Measurements from ENCODE around the gene TMEM145.
A peak's percentile ranks its signal among the peaks of the same experiment; 100 is the strongest.

Gene TMEM145

DNA sequence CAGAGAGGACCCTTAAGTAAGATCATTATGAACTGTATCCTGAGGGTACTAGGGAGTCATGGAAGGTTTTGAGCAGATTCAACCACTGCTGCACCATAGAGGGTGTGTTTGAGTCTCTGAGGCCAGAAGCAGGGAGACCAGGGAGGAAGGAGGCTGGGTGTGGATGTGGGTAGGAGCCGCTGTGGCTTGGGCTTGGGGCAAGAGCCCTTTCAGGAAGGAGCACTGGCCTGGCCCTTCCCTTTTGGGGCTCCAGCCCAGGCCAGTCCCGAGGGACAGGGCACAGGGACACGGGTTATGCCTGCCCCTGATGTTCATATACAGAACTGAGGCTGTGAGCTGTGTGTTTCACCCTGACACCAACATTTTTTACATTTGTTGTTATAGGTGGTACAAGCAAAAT, 36.8 kb upstream of the TMEM145 start:
- no peak overlapping the region for H3K4me3 ChIP-seq (ENCODE audit: low read length)
- DNase-seq (ENCODE audit: low read depth, low spot score) = no peak

GRCh38 chr19:42276821-42277220, 36.3 kb upstream of the TMEM145 start:
- no peak overlapping the region for H3K4me3 ChIP-seq (ENCODE audit: low read length)
- DNase-seq (ENCODE audit: low read depth, low spot score) = no peak

GRCh38 chr19:42277821-42278451, 35.2 kb upstream of the TMEM145 start:
- no peak for DNase-seq (ENCODE audit: low read depth, low spot score)
- no peak overlapping the region for H3K4me3 ChIP-seq (ENCODE audit: low read length)

DNA sequence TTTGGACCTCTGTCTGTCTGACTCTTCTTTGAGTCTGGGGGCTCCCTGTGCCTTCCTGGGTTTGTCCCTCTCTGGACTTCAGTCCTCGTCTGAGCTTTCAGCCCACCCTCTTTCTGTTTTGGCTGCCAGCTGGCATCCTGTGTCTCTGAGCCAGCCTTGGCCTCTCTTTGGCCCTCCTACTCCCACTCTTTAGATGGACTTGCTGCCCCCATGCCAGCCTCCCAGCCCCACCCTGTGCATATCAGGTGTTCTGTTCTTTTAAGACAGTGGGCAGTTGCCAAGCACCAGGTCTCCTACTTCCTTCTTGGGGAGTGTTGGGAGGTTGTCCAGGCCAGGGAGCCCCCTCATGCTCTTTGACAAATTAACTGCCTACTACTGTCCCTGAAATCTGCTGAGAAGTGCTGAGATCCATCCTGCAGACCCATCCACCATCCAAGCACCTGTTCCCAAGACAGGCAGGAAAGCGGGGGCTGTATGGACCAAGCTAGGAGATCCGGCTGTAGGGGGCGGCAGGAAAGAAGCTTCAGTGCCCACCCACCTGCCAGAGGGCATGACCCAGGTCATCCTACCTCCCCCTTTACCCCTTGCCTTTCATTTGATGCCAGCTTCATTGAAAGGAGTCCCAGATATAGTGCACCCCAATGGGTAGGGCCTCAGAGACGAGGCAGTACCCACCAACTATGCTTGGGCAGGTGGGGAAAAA, 34.5 kb upstream of the TMEM145 start:
- no peak overlapping the region for H3K4me3 ChIP-seq (ENCODE audit: low read length)
- DNase-seq (ENCODE audit: low read depth, low spot score) = no peak

DNA sequence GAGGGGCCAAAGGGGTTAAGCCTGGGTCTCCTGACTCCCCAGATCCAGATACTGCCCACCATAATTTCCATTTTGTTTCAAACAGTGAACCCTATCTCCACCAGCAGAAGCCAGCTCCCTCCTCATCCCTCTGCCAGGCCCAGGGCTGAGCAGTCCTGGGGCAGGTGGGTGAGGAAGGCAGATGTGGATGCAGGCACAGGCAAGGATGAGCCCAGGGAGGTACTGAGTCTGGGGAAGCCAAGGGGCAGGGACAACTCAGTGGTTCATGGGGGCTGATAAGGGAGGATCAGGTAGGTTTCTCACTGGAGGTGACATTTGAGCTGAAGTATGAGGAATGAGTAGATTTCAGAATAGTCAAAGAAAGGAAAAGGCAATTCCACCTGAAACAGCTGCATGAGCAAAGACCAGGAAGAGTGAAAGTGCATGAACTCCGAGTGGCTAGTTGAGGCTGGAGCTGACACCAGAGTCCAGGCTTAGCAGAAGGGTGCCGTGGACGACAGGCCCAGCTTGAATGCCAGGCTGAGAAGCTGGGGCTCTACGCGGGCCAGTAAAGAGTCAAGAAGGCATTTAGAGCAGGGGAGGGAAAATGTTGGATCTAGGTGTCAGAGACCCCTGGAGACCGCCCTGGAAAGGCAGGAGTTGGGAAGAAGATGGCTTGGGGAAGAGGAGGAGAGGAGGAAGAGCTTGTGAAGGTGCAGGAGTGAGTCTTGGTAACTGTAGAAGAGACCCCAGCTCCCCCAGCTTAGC, 33.8 kb upstream of the TMEM145 start:
- no peak for DNase-seq (ENCODE audit: low read depth, low spot score)
- peak overlapping the region; percentile 73 for H3K4me3 ChIP-seq (ENCODE audit: low read length)

GRCh38 chr19:42279902-42280814, 33.0 kb upstream of the TMEM145 start:
- H3K4me3 ChIP-seq (ENCODE audit: low read length) = peak overlapping the region; percentile 73
- peak; percentile 92 for DNase-seq (ENCODE audit: low read depth, low spot score)

DNA sequence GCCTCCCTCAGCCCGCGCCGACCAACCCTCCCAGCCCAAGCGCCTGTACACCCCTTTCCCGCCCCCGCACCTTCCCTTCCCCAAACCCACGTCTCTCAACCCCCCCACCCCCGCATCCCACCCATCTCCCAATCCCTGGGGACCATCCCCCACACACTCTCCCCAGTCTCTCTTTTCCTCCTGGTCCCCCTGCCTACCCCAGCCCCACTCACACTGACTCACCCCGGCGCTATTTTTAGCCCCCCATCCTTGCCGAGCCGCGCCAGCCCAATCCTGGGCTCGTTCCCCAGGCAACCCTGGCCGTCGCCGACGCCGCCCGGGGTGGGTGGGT, 32.3 kb upstream of the TMEM145 start:
- peak overlapping the region; percentile 73 for H3K4me3 ChIP-seq (ENCODE audit: low read length)
- DNase-seq (ENCODE audit: low read depth, low spot score) = no peak

GRCh38 chr19:42281146-42281826, 31.8 kb upstream of the TMEM145 start:
- no peak for DNase-seq (ENCODE audit: low read depth, low spot score)
- peak overlapping the region; percentile 73 for H3K4me3 ChIP-seq (ENCODE audit: low read length)

- DNase-seq (ENCODE audit: low read depth, low spot score) = no peak
- peak overlapping the region; percentile 73 for H3K4me3 ChIP-seq (ENCODE audit: low read length)
These were observed 31.0 kb upstream of the TMEM145 start for GRCh38 chr19:42281827-42282762.

- DNase-seq (ENCODE audit: low read depth, low spot score) = no peak
- H3K4me3 ChIP-seq (ENCODE audit: low read length) = peak overlapping the region; percentile 64
These were observed 30.3 kb upstream of the TMEM145 start for GRCh38 chr19:42282819-42283187.

DNA sequence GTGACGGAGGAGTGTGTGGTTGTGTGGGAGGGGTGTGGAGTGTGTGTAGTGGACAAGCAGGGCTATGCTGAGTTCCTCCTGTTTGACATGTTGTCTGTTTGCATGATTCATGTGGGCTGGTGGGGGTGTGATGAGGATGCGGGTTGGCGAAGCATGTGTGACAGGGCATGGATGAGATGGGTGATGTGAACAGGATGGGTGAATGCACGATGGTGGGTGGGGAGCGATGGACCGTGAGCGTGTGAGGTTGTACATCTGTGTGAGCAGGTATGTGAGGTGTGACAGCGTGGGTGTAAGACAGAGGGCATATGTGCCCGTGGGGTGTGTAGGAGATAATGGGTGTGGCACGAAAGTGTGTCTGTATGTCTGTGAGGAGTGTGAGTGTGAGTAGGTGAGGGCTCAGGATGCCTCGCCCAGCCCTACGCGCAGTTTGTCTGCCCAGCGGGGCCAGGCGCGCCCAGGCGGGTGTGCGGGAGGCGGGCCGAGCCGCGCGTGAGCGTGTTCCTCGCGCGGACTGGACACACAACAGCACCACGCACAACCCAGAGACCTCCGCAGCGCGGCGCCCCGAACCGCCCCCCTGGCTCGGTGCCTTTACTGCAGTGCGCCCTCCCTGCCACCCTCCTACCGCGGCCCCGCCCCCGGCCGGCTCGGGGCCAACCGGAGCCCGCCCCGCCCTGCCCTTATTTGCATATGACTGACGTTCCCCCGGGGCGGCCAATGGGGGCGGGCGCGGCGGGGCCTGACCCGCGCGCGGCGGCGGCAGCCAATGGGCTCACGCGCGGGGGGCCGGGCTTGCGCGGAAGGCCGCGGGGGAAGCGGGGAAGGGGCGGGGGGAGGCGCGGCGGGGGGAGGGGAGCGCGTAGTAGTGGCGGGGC, 29.7 kb upstream of the TMEM145 start:
- H3K4me3 ChIP-seq (ENCODE audit: low read length) = peak overlapping the region; percentile 64
- DNase-seq (ENCODE audit: low read depth, low spot score) = peak; percentile 84

DNA sequence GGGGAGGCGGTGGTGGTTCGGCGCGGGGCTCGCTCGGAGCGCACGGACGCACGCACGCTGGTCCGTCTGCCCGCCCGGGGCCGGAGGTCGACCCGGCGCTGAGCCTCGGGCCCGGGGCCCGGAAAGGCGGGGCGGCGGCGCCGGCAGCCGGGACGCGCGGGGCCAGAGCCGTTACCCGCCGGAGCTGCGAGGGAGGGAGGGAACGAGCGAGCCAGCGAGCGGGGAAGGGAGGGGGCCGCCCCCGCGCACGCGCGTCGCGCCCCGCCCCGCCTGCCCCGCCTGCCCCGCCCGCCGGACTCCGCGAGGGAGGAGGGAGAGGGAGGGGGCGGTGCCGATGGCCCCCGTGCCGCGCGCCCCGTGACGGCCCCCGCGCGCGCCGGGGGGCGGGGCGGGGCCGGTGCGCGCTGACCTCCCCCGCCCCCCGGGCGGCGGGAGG, 29.0 kb upstream of the TMEM145 start:
- H3K4me3 ChIP-seq (ENCODE audit: low read length) = peak overlapping the region; percentile 24
- DNase-seq (ENCODE audit: low read depth, low spot score) = no peak

DNA sequence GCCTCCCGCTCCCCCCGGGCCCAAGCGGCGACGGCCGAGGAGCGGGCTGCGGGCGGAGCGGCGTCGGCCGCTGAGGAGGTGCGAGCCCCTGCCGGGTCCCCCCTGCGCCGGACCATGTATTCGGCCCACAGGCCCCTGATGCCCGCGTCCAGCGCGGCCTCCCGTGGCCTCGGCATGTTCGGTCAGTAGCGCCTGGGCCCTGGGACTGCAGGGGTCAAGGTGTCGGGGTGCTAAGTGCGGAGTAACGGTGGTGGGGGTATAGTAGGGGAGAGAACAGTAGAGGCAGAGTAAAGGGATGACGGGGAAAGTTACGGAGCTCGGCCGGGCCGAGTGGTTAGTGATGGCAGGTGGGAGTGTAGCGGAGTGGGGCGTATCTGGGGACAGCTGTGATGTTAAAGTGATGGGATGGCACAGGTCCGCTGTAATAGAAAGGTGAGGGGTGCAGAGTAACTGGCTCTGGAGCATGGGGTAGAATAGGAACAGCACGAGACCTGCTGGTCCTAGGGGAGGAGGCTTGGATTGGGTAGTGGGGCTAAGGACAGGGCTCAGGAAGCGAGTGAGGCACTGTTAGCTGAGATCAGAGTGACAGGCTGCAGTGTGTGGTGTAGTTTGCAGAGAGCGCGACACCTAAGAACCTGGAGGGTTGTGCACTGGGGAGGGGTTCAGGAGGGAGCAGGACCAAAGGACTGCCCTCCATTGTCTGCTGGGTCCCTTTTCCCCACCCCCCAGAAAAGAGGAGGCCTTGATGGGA, 28.3 kb upstream of the TMEM145 start:
- no peak for DNase-seq (ENCODE audit: low read depth, low spot score)

GRCh38 chr19:42285541-42285941, 27.6 kb upstream of the TMEM145 start:
- no peak for DNase-seq (ENCODE audit: low read depth, low spot score)
- peak overlapping the region; percentile 76 for H3K4me3 ChIP-seq (ENCODE audit: low read length)

More for the DNA sequence above, 28.3 kb upstream of the TMEM145 start:
- H3K4me3 ChIP-seq (ENCODE audit: low read length) = peak overlapping the region; percentile 76

DNA sequence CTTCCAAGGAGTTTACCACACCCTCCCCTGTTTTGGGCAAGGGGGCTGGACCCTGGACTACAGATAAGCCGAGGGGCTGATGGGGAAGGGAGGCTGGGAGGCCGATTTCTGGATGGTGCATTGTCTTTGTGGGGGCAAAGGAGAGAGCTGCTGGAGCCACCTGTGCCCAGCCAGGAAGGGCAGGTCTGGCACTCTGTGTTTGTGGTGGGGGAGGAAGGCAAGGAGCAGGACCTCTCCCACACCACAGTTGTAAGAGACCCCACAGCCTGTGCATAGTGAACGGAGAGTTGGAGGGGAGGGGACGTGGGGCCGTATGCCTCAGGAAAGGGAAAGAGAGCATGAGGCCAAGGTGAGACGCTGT, 27.1 kb upstream of the TMEM145 start:
- DNase-seq (ENCODE audit: low read depth, low spot score) = no peak
- no peak overlapping the region; the same call in 1 of the 2 replicates for H3K4me3 ChIP-seq (ENCODE audit: low read length)

- DNase-seq (ENCODE audit: low read depth, low spot score) = no peak
- H3K4me3 ChIP-seq (ENCODE audit: low read length) = no peak overlapping the region
These were observed 26.6 kb upstream of the TMEM145 start for GRCh38 chr19:42286349-42287016.

Data from Jurkat, Clone E6-1 (cell line).